Measurements from ENCODE around the gene SLC10A7. TPM values are rescaled to one million over a fixed set of nuclear protein-coding genes. Genes with fewer than 3 reads are reported as not detected.

Gene SLC10A7
- total and polyA plus RNA-seq, 2 experiments from 2014 or later: 0.81 to 4.3 TPM

DNA sequence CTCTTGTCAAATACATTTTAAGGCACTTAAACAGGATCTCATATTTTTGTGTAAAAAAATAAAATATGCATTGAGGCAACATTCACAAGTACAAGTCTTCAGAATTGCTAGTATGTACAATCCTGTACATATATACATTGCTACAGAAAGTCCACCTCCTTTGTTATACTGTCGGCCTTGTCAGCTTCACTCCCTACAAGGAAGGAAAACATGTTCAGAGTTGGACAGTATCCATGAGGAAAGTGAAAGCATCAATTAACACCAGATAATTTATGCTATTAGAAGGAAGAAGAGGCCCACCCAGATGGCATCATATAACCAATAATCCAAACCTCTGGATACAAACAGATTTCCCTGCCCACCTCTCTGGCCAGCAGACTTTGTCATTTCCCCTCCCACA is 265.4 kb downstream of the SLC10A7 start (continued):
- no peak for TF ChIP-seq NANOG (IDR thresholded peaks at IDR 0.05; ENCODE audit: borderline replicate concordance)
- TF ChIP-seq JUNB (IDR thresholded peaks at IDR 0.05; ENCODE audit: unreplicated experiment): no peak
- no peak for TF ChIP-seq POLR2AphosphoS5 (IDR thresholded peaks at IDR 0.05; ENCODE audit: low read depth)
- TF ChIP-seq STAT1 (IDR thresholded peaks at IDR 0.05; ENCODE audit: unreplicated experiment): no peak
- TF ChIP-seq EZH2phosphoT487 (IDR thresholded peaks at IDR 0.05; ENCODE audit: unreplicated experiment): no peak

GRCh38 chr4:146255874-146256273 is 265.9 kb downstream of the SLC10A7 start:
- Mint-ChIP-seq H3K27me3 (ENCODE audit: insufficient read depth, low read depth, poor library complexity) (no peaks in the 10 kb centered on the region), H3K36me3 (ENCODE audit: low read depth) (no peaks in the 10 kb centered on the region), H3K9me3 (no peaks in the 10 kb centered on the region), H3K4me3 (no peak overlapping the region), H3K4me1 (no peaks in the 10 kb centered on the region), H3K27ac (no peak overlapping the region)
- Histone ChIP-seq H3K9me2 (ENCODE audit: insufficient read depth) (no peaks in the 10 kb centered on the region), H4K20me1 (replicated peaks; ENCODE audit: insufficient read depth) (no peaks in the 10 kb centered on the region), H3K36me3 (ENCODE audit: insufficient read depth) (no peaks in the 10 kb centered on the region), H3K27ac (ENCODE audit: low read depth) (no peak overlapping the region), H3K4me1 (ENCODE audit: insufficient read depth) (no peaks in the 10 kb centered on the region), H3K79me2 (replicated peaks; ENCODE audit: insufficient read depth) (no peaks in the 10 kb centered on the region), H3K4me2 (no peak overlapping the region), H3K4me3 (no peak overlapping the region), H2AFZ (no peak overlapping the region), H3F3A (replicated peaks; ENCODE audit: low read depth) (no peaks in the 10 kb centered on the region), H3K27me3 (ENCODE audit: insufficient read depth) (no peaks in the 10 kb centered on the region)
- ATAC-seq: no peak
- TF ChIP-seq ZNF114 (CRISPR knock-in tag; IDR thresholded peaks at IDR 0.05): no peak
- TF ChIP-seq ZNF331 (CRISPR knock-in tag; IDR thresholded peaks at IDR 0.05; ENCODE audit: low read depth): no peak
- TF ChIP-seq CREB1 (CRISPR knock-in tag; IDR thresholded peaks at IDR 0.05; ENCODE audit: low read depth): no peak
- no peak for TF ChIP-seq REST (IDR thresholded peaks at IDR 0.05; ENCODE audit: unreplicated experiment)
- no peak for TF ChIP-seq POLR2AphosphoS5 (IDR thresholded peaks at IDR 0.05; ENCODE audit: low read depth)
- TF ChIP-seq EZH2phosphoT487 (IDR thresholded peaks at IDR 0.05; ENCODE audit: unreplicated experiment): no peak
- no peak for TF ChIP-seq EZH2 (IDR thresholded peaks at IDR 0.05; ENCODE audit: low read depth, unreplicated experiment)
- TF ChIP-seq NANOG (IDR thresholded peaks at IDR 0.05; ENCODE audit: borderline replicate concordance): no peak
- no peak for TF ChIP-seq CTCF (conservative IDR thresholded peaks at IDR 0.05; ENCODE audit: low read depth in 2 of 2)
- no peak for TF ChIP-seq STAT1 (IDR thresholded peaks at IDR 0.05; ENCODE audit: unreplicated experiment)
- no peak for DNase-seq (ENCODE audit: low spot score)

Data from GM23338 (cell line).